DMS 273 (cell line): ENCODE measurements around the gene NCAM2.
"Not testable (repeated sequence)": the region's sequence is repeated elsewhere in the genome, so short reads cannot be mapped to it uniquely, and the experiment has no call there.

Source experiments
- DNase-seq: peaks from one replicate; lab custom pipeline; 2025; ENCODE audit not compliant: unreplicated experiment; lab: John Stamatoyannopoulos, UW

Gene NCAM2

DNA sequence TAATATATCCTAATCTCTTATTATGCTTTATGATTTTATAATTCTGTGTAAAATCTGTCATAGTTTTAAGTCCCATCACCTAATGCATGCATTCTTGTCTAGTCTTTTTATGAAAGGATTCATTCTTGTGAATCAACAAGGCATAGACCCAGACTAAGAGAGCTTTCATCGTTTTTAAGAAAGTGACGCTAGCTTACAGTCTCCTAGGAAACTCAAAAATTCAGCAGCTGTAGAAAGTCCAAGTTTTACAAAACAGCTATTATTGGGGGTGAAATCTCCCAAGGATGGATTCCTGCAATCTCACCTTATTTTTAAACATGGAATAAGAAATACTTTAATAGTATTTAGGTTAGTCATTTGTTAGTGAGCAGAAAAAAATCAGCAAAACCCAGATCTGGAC is 104.7 kb downstream of the NCAM2 start:
- DNase-seq: no peak

DNA sequence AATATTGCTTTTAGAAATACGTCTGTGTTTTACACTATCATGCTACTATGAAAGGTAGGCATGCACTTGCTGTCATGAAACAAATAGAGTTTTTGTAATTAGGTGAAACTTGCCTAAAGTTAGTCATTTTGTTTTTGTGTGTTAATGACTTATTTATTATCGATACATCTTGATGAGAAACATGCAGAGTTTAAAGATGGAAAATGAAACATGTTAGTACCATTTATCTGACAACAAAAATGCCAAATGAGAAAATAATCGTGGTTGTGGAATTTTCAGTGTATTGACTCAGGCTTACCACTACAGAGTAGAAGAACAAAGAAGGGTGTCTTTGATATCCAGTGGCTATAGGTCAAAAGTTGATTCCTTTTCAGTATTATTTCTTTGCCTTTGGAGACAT is 105.5 kb downstream of the NCAM2 start:
- no peak for DNase-seq

- no peak for DNase-seq
These were observed 111.5 kb downstream of the NCAM2 start for GRCh38 chr21:21109736-21110135.

GRCh38 chr21:21111309-21111920 is 113.2 kb downstream of the NCAM2 start:
- DNase-seq: no peak

GRCh38 chr21:21114461-21114860 is 116.3 kb downstream of the NCAM2 start:
- no peak for DNase-seq

- no peak for DNase-seq
These were observed 120.9 kb downstream of the NCAM2 start for GRCh38 chr21:21119091-21119490.

GRCh38 chr21:21122680-21123079 is 124.5 kb downstream of the NCAM2 start:
- no peak for DNase-seq

- DNase-seq: no peak
These were observed 134.2 kb downstream of the NCAM2 start for GRCh38 chr21:21132390-21132789.

- DNase-seq: no peak
These were observed 139.8 kb downstream of the NCAM2 start for GRCh38 chr21:21137986-21138385.

DNA sequence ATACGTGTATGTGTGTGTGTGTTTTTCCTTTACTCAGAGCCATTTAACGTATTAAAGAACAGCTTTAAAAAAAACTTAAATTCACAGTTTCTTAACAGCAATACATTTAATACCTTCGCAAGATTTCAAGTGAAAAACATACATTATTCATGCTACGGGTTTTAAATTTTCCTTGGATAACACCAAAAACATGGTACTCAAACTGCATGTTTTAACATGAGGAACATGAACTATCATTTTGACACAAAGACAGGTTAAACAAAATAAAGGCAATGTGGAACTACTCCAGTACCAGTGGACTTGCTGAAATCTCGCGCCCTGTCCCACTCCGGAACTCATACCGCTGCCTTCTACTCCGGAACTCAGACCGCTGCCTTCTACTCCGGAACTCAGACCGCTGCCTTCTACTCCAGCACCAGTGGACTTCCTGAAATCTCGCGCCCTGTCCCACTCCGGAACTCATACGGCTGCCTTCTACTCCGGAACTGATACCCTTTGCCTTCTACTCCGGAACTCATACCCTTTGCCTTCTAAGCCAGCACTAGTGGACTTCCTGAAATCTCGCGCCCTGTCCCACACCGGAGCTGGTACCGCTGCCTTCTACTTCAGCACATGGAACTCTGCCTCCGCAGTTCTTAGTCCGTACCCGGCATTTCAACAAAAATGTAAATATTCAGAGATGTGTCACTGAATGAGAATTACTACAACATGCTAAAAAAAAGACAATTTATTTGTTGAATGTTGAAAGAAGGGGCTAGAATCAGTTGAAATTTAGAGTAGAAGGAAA is 148.6 kb downstream of the NCAM2 start:
- no peak for DNase-seq

- DNase-seq: no peak
These were observed 149.2 kb downstream of the NCAM2 start for GRCh38 chr21:21147374-21147745.

DNA sequence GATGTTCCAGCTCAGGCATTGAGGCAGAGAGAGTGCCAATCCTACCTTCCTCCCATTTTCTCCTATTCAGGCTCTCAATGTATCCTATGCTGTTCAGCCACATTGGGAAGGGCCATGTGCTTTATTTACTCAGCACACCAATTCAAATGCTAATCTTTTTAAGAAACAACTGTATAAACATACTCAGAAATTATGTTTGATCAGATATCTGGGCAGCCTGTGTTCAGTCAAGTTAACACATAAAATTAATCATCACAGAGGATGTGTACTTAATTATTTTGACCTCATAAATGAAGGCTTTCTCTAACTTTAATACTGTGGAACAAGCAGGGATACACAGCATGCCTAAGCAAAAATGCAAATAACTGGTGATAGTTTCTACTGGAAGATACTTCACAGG is 149.8 kb downstream of the NCAM2 start:
- no peak for DNase-seq

GRCh38 chr21:21148514-21148913 is 150.3 kb downstream of the NCAM2 start:
- DNase-seq: no peak

DNA sequence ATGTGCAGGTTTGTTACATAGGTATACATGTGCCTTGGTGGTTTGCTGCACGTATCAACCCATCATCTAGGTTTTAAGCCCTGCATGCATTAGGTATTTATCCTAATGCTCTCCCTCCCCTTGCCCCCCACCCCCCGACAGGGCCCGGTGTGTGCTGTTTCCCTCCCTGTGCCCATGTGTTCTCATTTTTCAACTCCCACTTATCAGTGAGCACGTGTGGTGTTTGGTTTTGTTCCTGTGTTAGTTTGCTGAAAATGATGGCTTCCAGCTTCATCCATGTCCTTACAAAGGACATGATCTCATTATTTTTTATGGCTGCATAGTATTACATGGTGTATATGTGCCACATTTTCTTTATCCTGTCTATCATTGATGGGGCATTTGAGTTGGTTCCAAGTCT is 151.2 kb downstream of the NCAM2 start:
- not testable (repeated sequence) for DNase-seq

DNA sequence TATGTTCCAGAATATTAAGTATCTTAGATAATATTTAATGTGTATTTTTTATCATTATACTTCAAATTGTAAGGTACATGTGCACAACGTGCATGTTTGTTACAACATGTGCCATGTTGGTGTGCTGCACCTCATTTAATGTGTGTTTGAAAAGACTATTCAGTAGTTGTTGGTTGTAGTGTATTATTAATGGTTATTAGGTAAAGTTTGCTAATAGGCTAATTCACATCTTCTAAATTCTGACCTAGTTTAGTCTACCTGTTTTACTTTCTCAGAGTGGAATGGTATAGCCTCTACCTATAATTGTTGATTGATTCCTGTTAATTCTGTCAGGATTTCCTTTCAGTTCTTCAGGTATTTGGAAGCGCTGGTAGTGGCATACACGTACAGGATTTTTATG is 153.0 kb downstream of the NCAM2 start:
- no peak for DNase-seq

DNA sequence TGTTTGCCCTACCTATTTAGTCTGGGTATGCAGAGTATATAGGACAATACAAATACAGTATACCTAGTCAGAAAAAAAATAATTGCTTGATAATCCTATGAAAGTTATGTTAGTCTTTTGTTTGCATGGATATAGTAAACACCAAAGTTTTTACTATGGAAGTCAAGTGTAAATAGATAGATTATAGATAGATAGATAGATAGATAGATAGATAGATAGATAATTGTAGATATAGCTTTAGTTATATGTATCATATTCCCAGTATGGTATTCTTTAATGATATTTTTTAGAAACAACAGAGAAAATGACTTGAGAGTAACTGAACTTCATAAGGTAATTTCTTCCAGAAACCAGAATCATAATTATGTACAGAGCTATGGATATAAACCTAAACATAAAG is 158.2 kb downstream of the NCAM2 start:
- DNase-seq: no peak

- no peak for DNase-seq
These were observed 158.7 kb downstream of the NCAM2 start for GRCh38 chr21:21156957-21157356.

DNA sequence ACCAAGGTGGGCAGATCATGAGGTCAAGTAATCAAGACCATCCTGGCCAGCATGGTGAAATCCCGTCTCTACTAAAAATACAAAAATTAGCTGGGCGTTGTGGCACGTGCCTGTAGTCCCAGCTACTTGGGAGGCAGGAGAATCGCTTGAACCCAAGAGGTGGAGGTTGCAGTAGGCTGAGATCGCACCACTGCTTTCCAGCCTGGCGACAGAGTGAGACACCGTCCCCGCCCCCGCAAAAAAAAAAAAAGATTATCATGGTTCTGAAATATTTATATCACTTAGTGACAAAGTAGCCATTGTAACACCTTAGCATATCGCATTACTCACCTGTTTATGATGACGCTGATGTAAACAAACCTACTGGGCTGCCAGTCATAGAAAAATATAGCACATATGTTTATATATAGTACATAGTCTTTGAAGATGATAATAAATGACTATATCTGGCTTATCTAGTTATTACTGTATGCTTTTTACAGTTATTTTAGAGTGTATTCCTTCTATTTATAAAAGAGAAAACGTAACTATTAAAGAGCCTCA is 160.2 kb downstream of the NCAM2 start:
- no peak for DNase-seq

- no peak for DNase-seq
These were observed 161.2 kb downstream of the NCAM2 start for GRCh38 chr21:21159253-21159899.

GRCh38 chr21:21162786-21163185 is 164.6 kb downstream of the NCAM2 start:
- DNase-seq: no peak

DNA sequence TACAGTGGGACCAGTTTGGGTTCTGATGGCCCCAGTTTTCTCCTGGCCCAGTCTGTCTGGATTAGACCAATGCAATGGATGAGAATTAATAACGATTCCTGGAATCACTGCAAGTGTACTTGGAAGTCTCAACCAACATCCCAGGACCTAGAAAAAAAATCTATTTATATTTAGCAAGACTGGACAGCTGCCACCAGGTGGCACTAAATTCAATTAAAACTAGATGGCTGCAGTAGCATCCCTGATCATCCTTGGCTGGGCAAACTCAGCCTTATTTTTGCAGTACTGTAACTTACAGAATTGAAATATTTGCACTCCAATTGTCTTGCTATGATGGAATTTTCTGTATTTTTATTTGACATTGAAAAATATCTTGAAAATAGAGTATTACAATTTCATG is 165.7 kb downstream of the NCAM2 start:
- peak; percentile 77 for DNase-seq

DNA sequence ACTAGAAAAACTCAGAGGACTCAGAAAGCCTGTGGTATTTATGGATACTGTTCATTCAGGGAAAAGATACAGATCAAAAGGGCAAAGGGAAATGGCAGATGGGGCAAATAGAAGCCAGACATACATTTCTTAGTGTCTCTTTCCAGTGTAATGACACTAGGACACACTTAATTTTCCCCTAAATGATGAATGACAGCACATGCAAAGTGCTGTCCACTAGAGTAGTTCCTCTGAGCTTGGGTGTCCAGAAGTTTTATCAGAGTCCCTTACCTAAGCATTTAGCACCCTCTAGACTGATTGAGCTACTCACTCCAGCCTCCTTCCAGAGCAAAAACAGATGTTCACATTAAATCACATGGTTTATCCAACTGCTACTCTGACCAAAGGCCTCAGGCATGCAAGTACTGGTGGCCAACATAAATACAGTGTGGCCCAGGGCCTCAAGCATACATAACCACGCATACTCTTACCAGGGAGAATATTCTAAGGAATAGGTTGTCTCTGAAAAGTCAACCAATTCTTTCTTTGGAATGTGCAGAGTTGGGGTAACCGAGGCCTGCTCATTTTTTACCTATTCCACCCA is 166.9 kb downstream of the NCAM2 start:
- no peak for DNase-seq
